BJ (cell line): ENCODE measurements around the gene ITGAD. TPM values are rescaled to one million over a fixed set of nuclear protein-coding genes. Genes with fewer than 3 reads are reported as not detected.

ENCODE experiments used
- CTCF ChIA-PET: fragments of 350-600 bp; formaldehyde crosslinking; extraction: SDS; loops from one replicate; lab custom pipeline; 2021; ENCODE audit warnings: antibody characterized with exemption, inconsistent platforms; lab: Yijun Ruan, JAX
- POLR2A ChIA-PET: fragments of 300-600 bp; sonication (Branson Sonifier 250); formaldehyde crosslinking; extraction: SDS; loops from one replicate; lab custom pipeline; 2021; ENCODE audit warnings: antibody characterized with exemption; lab: Charles Lee
- DNase-seq: peaks from one replicate; pipeline ENCODE4 v3.0.0-alpha.2; 2011; ENCODE audit warnings: low read depth
- H3K27me3 ChIP-seq: 2 replicates; pipeline ENCODE4 v1.6.0; 2011; ENCODE audit warnings: low read length; ENCODE audit not compliant: control insufficient read depth, insufficient read depth
- H3K36me3 ChIP-seq: 2 replicates; pipeline ENCODE4 v1.5.1; 2011; ENCODE audit warnings: low read length; ENCODE audit not compliant: control insufficient read depth, insufficient read depth
- H3K4me3 ChIP-seq: 2 replicates; pipeline ENCODE4 v1.5.1; 2011; ENCODE audit warnings: low read depth, mild to moderate bottlenecking, control low read depth, low read length
- CTCF ChIP-seq: IDR thresholded peaks from 2 replicates; pipeline ENCODE4 v1.5.1; 2011; ENCODE audit warnings: low read depth, mild to moderate bottlenecking, control low read depth, inconsistent platforms, low read length, moderate library complexity; ENCODE audit not compliant: insufficient read depth
- polyA plus RNA-seq: library from polyadenylated mRNA; depleted of rRNA; stranded (reverse); fragments of >200 nt; gene quantifications from 2 replicates; pipeline ENCODE4 v1.2.3, GENCODE V29; 2011

ITGAD gene
- polyA plus RNA-seq, 1 experiment: not detected

- H3K4me3 ChIP-seq: no peak overlapping the region
- H3K27me3 ChIP-seq: peaks cover 1% of the 10 kb centered on the region
- no peaks in the 10 kb centered on the region for H3K36me3 ChIP-seq
- CTCF ChIA-PET: interaction anchor here (0.5 to 1.3 kb wide), 3 partner anchors 16 to 146 kb away, joined by 3 read pairs; no protein-coding TSS in a partner anchor
- POLR2A ChIA-PET: no interaction called here
- DNase-seq: no peak
- no peak for TF ChIP-seq CTCF
Measured at GRCh38 chr16:31385680-31386079, 7.5 kb upstream of the ITGAD start.

DNA sequence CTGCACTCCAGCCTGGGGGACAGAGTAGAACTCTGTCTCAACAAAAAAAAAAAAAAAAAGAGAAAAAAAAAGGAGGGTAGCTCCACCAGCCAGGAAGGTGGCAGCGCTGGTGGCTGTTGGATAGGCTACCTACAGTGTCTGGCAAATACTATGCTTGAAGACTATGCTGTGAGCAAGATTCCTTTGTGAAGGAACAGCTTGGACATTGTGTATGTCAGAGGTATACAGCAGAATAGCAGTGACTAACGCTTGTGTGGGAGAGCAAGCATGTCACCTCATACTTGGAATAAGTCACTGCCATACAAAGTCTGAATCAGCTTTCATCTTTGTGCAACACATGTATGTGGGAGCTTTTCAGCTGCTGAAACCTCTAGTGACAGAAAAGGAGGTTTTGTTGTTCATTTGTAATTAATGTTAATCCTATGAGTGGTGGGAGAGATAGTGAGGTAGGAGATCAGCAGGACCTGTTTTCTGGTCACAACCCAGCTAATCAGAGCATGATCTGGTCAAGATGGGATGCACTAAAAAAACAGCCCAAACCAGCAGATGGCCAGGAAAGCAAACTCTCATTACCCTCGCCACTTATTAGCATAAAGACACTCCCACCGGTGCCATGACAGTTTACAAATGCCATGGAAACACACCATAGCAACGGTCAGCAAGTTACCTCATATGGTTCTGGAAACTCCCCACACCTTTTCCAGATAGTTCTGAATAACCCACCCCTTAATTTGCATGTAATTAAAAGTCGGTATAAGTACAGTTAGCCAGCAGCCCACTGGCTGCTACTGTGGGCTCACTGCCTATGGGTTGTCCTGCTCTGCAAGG, 6.8 kb upstream of the ITGAD start:
- no peak for DNase-seq
- peaks cover 1% of the 10 kb centered on the region for H3K27me3 ChIP-seq
- H3K36me3 ChIP-seq: no peaks in the 10 kb centered on the region
- H3K4me3 ChIP-seq: no peak overlapping the region
- no peak for TF ChIP-seq CTCF
- CTCF ChIA-PET: interaction anchor here (0.5 to 1.3 kb wide), 4 partner anchors 10 to 146 kb away, joined by 3 read pairs; no protein-coding TSS in a partner anchor
- POLR2A ChIA-PET: no interaction called here

DNA sequence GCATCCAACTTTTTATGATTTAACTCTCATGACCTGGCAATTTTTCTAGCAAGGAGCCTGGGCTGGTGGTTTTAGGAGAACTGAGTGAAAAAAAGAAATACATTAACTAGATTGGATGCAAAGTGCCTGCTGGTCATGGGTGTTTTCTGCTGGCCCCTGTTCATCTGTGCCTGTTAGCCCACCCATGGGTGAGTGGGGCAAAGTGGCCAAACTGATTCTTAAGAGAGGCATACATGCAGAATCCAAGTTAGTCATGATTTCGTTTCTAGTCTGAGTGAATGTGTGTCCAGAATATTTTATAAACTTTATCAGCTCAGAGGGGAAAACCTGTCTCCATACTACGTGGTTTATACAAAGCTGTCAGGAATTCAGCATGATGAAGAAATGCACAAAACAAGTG, 4.6 kb upstream of the ITGAD start:
- TF ChIP-seq CTCF: no peak
- CTCF ChIA-PET: no interaction called here
- H3K4me3 ChIP-seq: no peak overlapping the region

DNA sequence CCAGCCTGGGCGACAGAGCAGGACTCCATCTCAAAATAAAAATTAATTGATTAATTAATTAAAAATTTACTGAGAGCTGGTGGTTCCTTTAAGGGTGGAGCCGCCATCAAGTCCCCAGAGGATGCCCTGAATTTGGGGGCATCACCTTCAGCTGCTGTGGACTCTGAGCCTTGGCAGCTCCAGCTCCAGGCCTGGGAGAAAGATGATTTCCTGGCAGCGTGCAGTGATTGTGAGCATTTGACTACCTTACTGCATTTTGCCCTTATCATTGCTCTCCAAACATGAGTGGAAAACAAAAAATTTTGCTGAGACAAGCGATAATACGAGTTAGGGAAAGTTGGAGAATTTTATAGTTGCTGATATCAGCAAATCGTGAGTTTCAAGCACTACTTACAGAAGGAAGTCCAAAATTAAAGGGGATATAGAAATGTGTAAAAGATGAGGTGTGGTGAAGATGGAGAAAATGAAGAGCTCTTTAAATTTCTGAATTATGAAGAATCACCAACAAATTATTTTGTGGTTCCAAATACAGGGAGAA, 2.6 kb upstream of the ITGAD start:
- Histone ChIP-seq H3K36me3 (no peaks in the 10 kb centered on the region), H3K4me3 (no peak overlapping the region), H3K27me3 (peaks cover 1% of the 10 kb centered on the region; the same call in 1 of the 2 replicates)
- POLR2A ChIA-PET: no interaction called here
- TF ChIP-seq CTCF: no peak
- CTCF ChIA-PET: no interaction called here
- no peak for DNase-seq

More for the DNA sequence above, 4.6 kb upstream of the ITGAD start:
- peaks cover 1% of the 10 kb centered on the region for H3K27me3 ChIP-seq
- DNase-seq: no peak
- POLR2A ChIA-PET: no interaction called here
- H3K36me3 ChIP-seq: no peaks in the 10 kb centered on the region

DNA sequence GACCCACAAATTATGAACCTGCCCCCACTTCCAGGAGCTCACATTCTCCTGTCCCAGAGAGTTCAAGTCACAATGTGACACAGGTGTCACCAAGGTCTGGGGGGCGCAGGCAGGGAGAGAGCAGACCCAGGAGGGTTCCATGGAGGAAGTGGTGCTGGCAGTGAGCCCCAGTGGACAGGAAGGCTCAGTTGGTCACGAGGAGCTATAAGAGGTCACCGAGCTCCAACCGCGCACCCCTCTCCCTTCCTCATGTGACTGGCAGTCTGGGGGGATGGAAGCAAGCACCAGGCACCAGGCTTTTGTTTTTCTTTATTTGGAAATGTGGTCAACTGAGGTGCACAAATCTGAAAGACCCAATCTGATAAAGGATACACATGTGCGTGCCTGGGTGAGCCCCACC, 2.5 kb downstream of the ITGAD start:
- POLR2A ChIA-PET: no interaction called here

More for the DNA sequence above, 2.5 kb downstream of the ITGAD start:
- CTCF ChIA-PET: no interaction called here
- Histone ChIP-seq H3K4me3 (no peak overlapping the region), H3K27me3 (no peaks in the 10 kb centered on the region), H3K36me3 (no peaks in the 10 kb centered on the region)
- no peak for TF ChIP-seq CTCF
- no peak for DNase-seq
